ENCODE data around the gene BANK1. TPM values are rescaled to one million over a fixed set of nuclear protein-coding genes. Genes with fewer than 3 reads are reported as not detected.

The BANK1 gene
- polyA plus RNA-seq, 1 of the 3 experiments (the other 2 are of a cell fraction), result not detected

GRCh38 chr4:101856149-101856548, 65.6 kb downstream of the BANK1 start:
- TF ChIP-seq ELF1 (IDR thresholded peaks at IDR 0.05), result no peak
- TF ChIP-seq FOXJ3 (CRISPR knock-in tag; IDR thresholded peaks at IDR 0.05), result no peak
- no peak for TF ChIP-seq CHD2 (IDR thresholded peaks at IDR 0.05; ENCODE audit: low read length, partially characterized antibody)
- no peak for TF ChIP-seq NRF1 (IDR thresholded peaks at IDR 0.05; ENCODE audit: low read depth, low read length)
- TF ChIP-seq TEAD4 (IDR thresholded peaks at IDR 0.05; ENCODE audit: borderline replicate concordance, insufficient read depth), result no peak
- TF ChIP-seq RAD21 (IDR thresholded peaks at IDR 0.05; ENCODE audit: low read length), result no peak
- 63% methylated on average over 2 of the region's 2 CpGs for WGBS (ENCODE audit: low lambda C conversion rate)
- CTCF ChIA-PET, result interaction anchor here (0.7 kb wide), 1 partner anchor 14 kb away, joined by 3 read pairs; no protein-coding TSS in a partner anchor

GRCh38 chr4:101857176-101857575, 66.6 kb downstream of the BANK1 start:
- Histone ChIP-seq H3K9me2 (no peaks in the 10 kb centered on the region), H4K20me1 (ENCODE audit: insufficient read depth) (no peaks in the 10 kb centered on the region), H3K4me1 (ENCODE audit: control insufficient read depth in 1 of 2, insufficient read depth in 2 of 2, low read depth in 1 of 2, low read length in 1 of 2) (no peaks in the 10 kb centered on the region), H3K79me2 (ENCODE audit: insufficient read depth) (no peaks in the 10 kb centered on the region), H3K27me3 (ENCODE audit: insufficient read depth) (no peaks in the 10 kb centered on the region), H3K9ac (no peak overlapping the region), H3K4me2 (no peak overlapping the region), H3F3A (replicated peaks; ENCODE audit: insufficient read depth) (no peaks in the 10 kb centered on the region), H3K4me3 (ENCODE audit: low read depth in 2 of 2, low read length in 1 of 2) (no peak overlapping the region), H3K9me3 (no peaks in the 10 kb centered on the region), H3K27ac (ENCODE audit: low read depth in 2 of 2, low read length in 1 of 2) (no peak overlapping the region), H3K36me3 (replicated peaks in 1 of 2; ENCODE audit: control insufficient read depth in 1 of 2, insufficient read depth in 2 of 2, low read length in 1 of 2) (no peaks in the 10 kb centered on the region), H2AFZ (ENCODE audit: low read depth) (no peak overlapping the region)
- TF ChIP-seq CTCF (IDR thresholded peaks at IDR 0.05), result no peak
- TF ChIP-seq MAX (IDR thresholded peaks at IDR 0.05; ENCODE audit: low read depth), result no peak
- TF ChIP-seq TAF1 (IDR thresholded peaks at IDR 0.05; ENCODE audit: borderline replicate concordance, low read depth, low read length), result no peak
- no peak for TF ChIP-seq RCOR1 (IDR thresholded peaks at IDR 0.05; ENCODE audit: low read length)
- no peak for TF ChIP-seq REST (IDR thresholded peaks at IDR 0.05; ENCODE audit: low read depth, low read length)
- TF ChIP-seq RXRA (IDR thresholded peaks at IDR 0.05; ENCODE audit: borderline replicate concordance, low read depth), result no peak
- TF ChIP-seq MEF2A (IDR thresholded peaks at IDR 0.05; ENCODE audit: borderline replicate concordance, low read depth), result no peak
- TF ChIP-seq RAD21 (IDR thresholded peaks at IDR 0.05; ENCODE audit: low read length), result no peak
- TF ChIP-seq FOSL2 (IDR thresholded peaks at IDR 0.05; ENCODE audit: borderline replicate concordance, low read depth), result no peak
- DNase-seq, result no peak
- ChIA-PET POLR2A (no interaction called here), CTCF (no interaction called here)
- 100% methylated on average over 2 of the region's 2 CpGs for WGBS (ENCODE audit: low lambda C conversion rate)

More at GRCh38 chr4:101856149-101856548, 65.6 kb downstream of the BANK1 start:
- no peaks in the 10 kb centered on the region; a peak in 1 of 4 replicates for H3K4me1 ChIP-seq (ENCODE audit: control insufficient read depth in 1 of 2, insufficient read depth in 2 of 2, low read depth in 1 of 2, low read length in 1 of 2)
- no peak overlapping the region for H3K9ac ChIP-seq
- H3K9me2 ChIP-seq, result no peaks in the 10 kb centered on the region
- no peaks in the 10 kb centered on the region for H3K27me3 ChIP-seq (ENCODE audit: insufficient read depth)
- no peak overlapping the region for H3K4me3 ChIP-seq (ENCODE audit: low read depth in 2 of 2, low read length in 1 of 2)
- H4K20me1 ChIP-seq (ENCODE audit: insufficient read depth), result no peaks in the 10 kb centered on the region
- no peaks in the 10 kb centered on the region for H3K36me3 ChIP-seq (replicated peaks in 1 of 2; ENCODE audit: control insufficient read depth in 1 of 2, insufficient read depth in 2 of 2, low read length in 1 of 2)
- H3K9me3 ChIP-seq, result no peaks in the 10 kb centered on the region
- H3K79me2 ChIP-seq (ENCODE audit: insufficient read depth), result no peaks in the 10 kb centered on the region
- H3K27ac ChIP-seq (ENCODE audit: low read depth in 2 of 2, low read length in 1 of 2), result no peak overlapping the region
- H3K4me2 ChIP-seq, result no peak overlapping the region
- POLR2A ChIA-PET, result no interaction called here
- H3F3A ChIP-seq (replicated peaks; ENCODE audit: insufficient read depth), result no peaks in the 10 kb centered on the region
- DNase-seq, result no peak
- H2AFZ ChIP-seq (ENCODE audit: low read depth), result no peak overlapping the region
